Large intestine (tissue), 3 donors: ENCODE results near the gene SPINT2. TPM values are rescaled to one million over a fixed set of nuclear protein-coding genes. Genes with fewer than 3 reads are reported as not detected.

Experiments
- DNase-seq, 2 donors: peaks; one replicate each; pipeline versions ENCODE4 v3.0.0 to v3.0.0-alpha.2; 2013
- H3K27ac ChIP-seq: one replicate; pipeline ENCODE4 v1.5.1; 2013; ENCODE audit warnings: low read length
- H3K27me3 ChIP-seq: 2 replicates; pipeline ENCODE4 v1.6.1; 2013; ENCODE audit warnings: low read length; ENCODE audit not compliant: control insufficient read depth, insufficient read depth
- H3K36me3 ChIP-seq: 2 replicates; pipeline ENCODE4 v1.6.1; 2013; ENCODE audit warnings: low read length; ENCODE audit not compliant: control insufficient read depth, insufficient read depth
- H3K4me1 ChIP-seq: one replicate; pipeline ENCODE4 v1.6.1; 2013; ENCODE audit warnings: low read length; ENCODE audit not compliant: control insufficient read depth, insufficient read depth
- H3K4me3 ChIP-seq: one replicate; pipeline ENCODE4 v1.5.1; 2013; ENCODE audit warnings: low read length
- H3K9me3 ChIP-seq: one replicate; pipeline ENCODE4 v1.6.1; 2013; ENCODE audit warnings: mild to moderate bottlenecking, low read depth, low read length, moderate library complexity; ENCODE audit not compliant: control insufficient read depth
- WGBS: methylation state at CpG from one replicate; pipeline ENCODE4 v1.1.5; 2013; ENCODE audit warnings: low lambda C conversion rate; ENCODE audit not compliant: insufficient coverage; 5-methylcytosine and 5-hydroxymethylcytosine counted together
- polyA plus RNA-seq: library from polyadenylated mRNA; unstranded; fragments of 120-200 nt; gene quantifications from one replicate; pipeline ENCODE4 v1.2.1, GENCODE V29; 2013

Gene SPINT2
- polyA plus RNA-seq, 1 donor, result 390 TPM

DNA sequence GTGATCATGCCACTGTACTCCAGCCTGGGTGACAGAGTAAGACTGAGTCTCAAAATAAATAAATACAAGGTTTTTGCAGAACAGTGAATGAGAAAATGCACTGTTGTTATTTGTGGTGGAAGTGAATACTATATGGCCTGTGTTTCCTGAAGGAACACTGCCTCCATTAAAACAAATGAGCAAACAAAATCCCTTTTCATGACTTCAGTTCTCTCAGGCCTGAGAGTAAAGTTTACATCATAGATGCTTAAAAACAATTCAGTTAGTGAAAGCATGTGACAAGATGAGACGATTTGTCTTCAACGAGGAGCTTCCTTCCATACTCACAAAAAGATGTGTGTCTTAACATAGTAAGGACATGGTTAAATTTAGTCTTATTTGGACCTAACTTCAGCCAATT lies 14.4 kb downstream of the SPINT2 start:
- Histone ChIP-seq H3K27me3 (no peaks in the 10 kb centered on the region), H3K4me3 (no peak overlapping the region), H3K36me3 (peaks cover 13% of the 10 kb centered on the region), H3K9me3 (no peaks in the 10 kb centered on the region), H3K4me1 (peaks cover 12% of the 10 kb centered on the region), H3K27ac (no peak overlapping the region)
- no peak for DNase-seq
- no CpG with 5 or more reads among the region's 2 CpGs for WGBS

GRCh38 chr19:38280030-38280921 lies 15.9 kb downstream of the SPINT2 start:
- no peak overlapping the region for H3K4me3 ChIP-seq
- DNase-seq, result no peak
- WGBS, result 90% methylated on average over 2 of the region's 17 CpGs
- no peaks in the 10 kb centered on the region for H3K4me1 ChIP-seq
- H3K9me3 ChIP-seq, result no peaks in the 10 kb centered on the region
- peaks cover 27% of the 10 kb centered on the region for H3K36me3 ChIP-seq
- no peak overlapping the region for H3K27ac ChIP-seq
- no peaks in the 10 kb centered on the region for H3K27me3 ChIP-seq

DNA sequence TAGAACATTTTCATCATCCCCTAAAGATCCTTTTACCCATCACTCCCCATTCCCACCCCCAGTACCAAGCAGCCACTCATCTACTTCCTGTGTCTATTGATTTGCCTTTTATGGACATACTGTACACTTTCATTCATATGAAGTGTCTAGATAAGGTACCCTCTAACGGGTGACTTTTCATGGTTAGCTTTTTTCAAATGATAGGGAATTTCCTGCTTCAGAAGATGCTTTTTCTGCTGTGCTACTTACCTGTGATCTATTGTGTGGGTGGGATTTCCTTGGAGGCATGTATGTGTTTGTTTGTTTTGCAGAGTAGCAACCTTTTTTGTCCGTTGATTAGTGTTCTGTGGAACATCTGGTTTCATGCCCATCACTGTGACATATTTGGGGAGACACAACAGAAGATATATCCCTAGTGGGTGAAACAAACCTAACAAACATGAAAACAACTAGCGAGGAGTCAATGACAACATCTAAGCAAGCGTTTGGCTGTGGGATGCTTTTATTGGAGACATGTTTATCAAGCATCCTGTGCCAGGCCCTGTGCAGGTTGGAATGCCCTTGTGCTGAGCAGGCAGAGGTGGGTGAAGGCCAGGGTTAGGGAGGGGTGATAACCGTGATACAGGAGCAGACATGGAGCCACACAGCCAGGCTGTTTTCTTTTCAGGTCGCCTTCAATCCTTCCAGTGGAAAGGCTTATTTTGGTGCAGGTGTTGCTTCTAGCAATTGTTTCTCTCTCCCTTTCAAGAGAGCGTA lies 17.6 kb downstream of the SPINT2 start:
- no peaks in the 10 kb centered on the region for H3K4me1 ChIP-seq
- 83% methylated on average over 2 of the region's 7 CpGs for WGBS

GRCh38 chr19:38283271-38283670 lies 18.9 kb downstream of the SPINT2 start:
- Histone ChIP-seq H3K36me3 (peaks cover 47% of the 10 kb centered on the region), H3K4me1 (no peaks in the 10 kb centered on the region)
- WGBS, result 87% methylated on average over 3 of the region's 8 CpGs

More for the DNA sequence above, 17.6 kb downstream of the SPINT2 start:
- DNase-seq, result no peak
- Histone ChIP-seq H3K27ac (no peak overlapping the region), H3K4me3 (no peak overlapping the region), H3K9me3 (no peaks in the 10 kb centered on the region), H3K27me3 (no peaks in the 10 kb centered on the region), H3K36me3 (peaks cover 37% of the 10 kb centered on the region)

GRCh38 chr19:38284422-38284821 lies 20.0 kb downstream of the SPINT2 start:
- no CpG with 5 or more reads among the region's 7 CpGs for WGBS
- Histone ChIP-seq H3K4me3 (no peak overlapping the region), H3K4me1 (no peaks in the 10 kb centered on the region), H3K36me3 (peaks cover 56% of the 10 kb centered on the region), H3K27ac (no peak overlapping the region), H3K27me3 (no peaks in the 10 kb centered on the region), H3K9me3 (no peaks in the 10 kb centered on the region)
- DNase-seq, result no peak

More at GRCh38 chr19:38283271-38283670, 18.9 kb downstream of the SPINT2 start:
- H3K9me3 ChIP-seq, result no peaks in the 10 kb centered on the region
- no peak for DNase-seq
- H3K27me3 ChIP-seq, result no peaks in the 10 kb centered on the region
- H3K4me3 ChIP-seq, result no peak overlapping the region
- H3K27ac ChIP-seq, result no peak overlapping the region

- Histone ChIP-seq H3K27ac (no peak overlapping the region), H3K27me3 (no peaks in the 10 kb centered on the region), H3K36me3 (peaks cover 61% of the 10 kb centered on the region), H3K4me3 (no peak overlapping the region), H3K4me1 (no peaks in the 10 kb centered on the region), H3K9me3 (no peaks in the 10 kb centered on the region)
- WGBS, result 100% methylated on average over 2 of the region's 5 CpGs
- no peak for DNase-seq
Observed at GRCh38 chr19:38285567-38285966, 21.2 kb downstream of the SPINT2 start.

DNA sequence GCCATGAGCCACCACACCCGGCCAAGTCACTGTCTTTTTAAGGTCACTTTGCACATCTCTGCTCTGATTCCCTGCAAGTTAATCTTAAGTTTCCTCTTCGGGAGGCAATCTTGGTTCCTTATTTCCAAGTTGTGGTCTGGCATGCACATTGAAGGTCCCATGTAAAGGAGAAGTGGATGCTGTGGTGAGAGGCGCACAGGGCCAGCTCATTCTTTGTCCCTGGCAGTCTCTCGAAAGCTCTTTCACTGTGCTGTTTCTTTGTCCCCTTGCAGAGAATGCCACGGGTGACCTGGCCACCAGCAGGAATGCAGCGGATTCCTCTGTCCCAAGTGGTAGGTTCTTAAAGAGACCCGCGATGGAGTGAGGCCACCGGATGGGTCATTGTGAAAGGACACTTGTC lies 23.2 kb downstream of the SPINT2 start:
- H3K9me3 ChIP-seq, result no peaks in the 10 kb centered on the region
- H3K36me3 ChIP-seq, result peaks cover 79% of the 10 kb centered on the region
- no peak for DNase-seq
- H3K27ac ChIP-seq, result no peak overlapping the region
- H3K4me3 ChIP-seq, result no peak overlapping the region
- H3K27me3 ChIP-seq, result no peaks in the 10 kb centered on the region
- no CpG with 5 or more reads among the region's 9 CpGs for WGBS
- H3K4me1 ChIP-seq, result no peaks in the 10 kb centered on the region

DNA sequence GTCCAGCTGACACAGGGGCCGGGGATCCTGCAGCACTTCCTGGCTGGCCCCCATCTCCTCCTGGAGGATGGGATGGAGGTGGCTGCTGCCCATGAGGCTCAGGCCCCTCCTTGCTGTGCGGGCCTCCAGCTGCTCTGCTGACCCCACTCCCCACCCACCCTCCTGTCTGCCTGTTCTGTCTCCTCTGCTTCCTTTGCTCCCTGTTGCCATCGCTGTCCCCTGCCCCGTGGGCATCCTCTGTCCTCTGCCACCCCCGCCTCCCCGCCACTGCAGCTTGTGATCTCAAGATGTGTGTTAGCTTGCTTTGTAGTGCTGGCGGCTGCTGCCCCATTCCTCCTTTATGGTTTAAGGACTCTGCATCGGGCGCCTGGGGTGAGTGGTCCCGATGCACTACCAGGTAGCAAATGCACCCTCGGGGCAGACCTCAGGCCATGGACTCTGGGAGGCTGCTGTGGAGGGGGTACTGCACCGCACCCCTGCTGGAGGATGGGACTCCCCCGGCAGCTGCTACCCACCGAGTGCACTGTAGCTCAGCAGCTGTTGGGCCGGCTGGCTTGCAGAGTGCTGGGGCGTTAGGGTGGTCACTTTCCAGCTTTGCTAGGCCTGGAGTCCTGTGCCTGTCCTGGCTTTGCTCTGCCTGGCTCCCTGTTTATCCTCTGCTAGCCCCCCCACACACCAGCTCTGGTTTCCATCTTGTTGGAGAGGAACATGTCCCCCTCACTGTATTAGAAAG lies 23.9 kb downstream of the SPINT2 start:
- no CpG with 5 or more reads among the region's 16 CpGs for WGBS
- no peak overlapping the region for H3K4me3 ChIP-seq
- H3K36me3 ChIP-seq, result peaks cover 83% of the 10 kb centered on the region
- no peak overlapping the region for H3K27ac ChIP-seq
- H3K9me3 ChIP-seq, result no peaks in the 10 kb centered on the region
- H3K27me3 ChIP-seq, result no peaks in the 10 kb centered on the region
- no peak for DNase-seq
- no peaks in the 10 kb centered on the region for H3K4me1 ChIP-seq

- no peak overlapping the region for H3K4me3 ChIP-seq
- no CpG with 5 or more reads among the region's 15 CpGs for WGBS
- H3K9me3 ChIP-seq, result no peaks in the 10 kb centered on the region
- peaks cover 80% of the 10 kb centered on the region for H3K36me3 ChIP-seq
- no peaks in the 10 kb centered on the region for H3K4me1 ChIP-seq
- DNase-seq, result no peak
- no peaks in the 10 kb centered on the region for H3K27me3 ChIP-seq
- no peak overlapping the region for H3K27ac ChIP-seq
Observed at GRCh38 chr19:38289955-38290354, 25.6 kb downstream of the SPINT2 start.

DNA sequence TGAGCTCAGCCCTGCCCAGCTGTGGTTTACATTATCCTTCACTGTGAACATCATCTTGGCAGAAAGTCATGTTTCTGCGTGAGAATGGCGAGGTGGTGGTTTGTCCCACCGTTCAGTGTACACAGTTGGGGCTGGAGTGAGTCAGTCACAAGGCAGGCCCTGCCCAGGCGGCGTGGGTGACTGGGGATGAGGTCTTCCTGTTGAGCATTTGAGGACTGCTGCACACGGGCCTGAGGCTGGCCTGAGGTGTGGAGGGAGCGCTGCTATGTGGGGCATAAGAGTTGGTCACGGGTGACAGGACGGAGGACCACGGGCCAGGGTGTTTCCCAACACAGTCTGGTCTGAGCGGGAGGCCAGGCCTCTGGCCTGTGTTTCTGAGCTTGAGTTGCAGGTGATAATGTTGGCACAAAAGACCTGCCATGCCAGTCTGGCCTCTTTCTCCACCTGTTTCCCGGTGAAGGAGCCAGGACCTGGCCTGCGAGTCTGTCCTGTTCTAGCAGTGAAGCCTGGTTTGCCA lies 26.3 kb downstream of the SPINT2 start:
- no CpG with 5 or more reads among the region's 13 CpGs for WGBS
- Histone ChIP-seq H3K27me3 (no peaks in the 10 kb centered on the region), H3K36me3 (peaks cover 72% of the 10 kb centered on the region), H3K27ac (no peak overlapping the region), H3K4me3 (no peak overlapping the region), H3K9me3 (no peaks in the 10 kb centered on the region), H3K4me1 (no peaks in the 10 kb centered on the region)
- DNase-seq, result no peak
